H1 (cell line): ENCODE measurements around the gene SRRM4. TPM values are rescaled to one million over a fixed set of nuclear protein-coding genes. Genes with fewer than 3 reads are reported as not detected.

Experiments used
- CEBPB ChIP-seq: IDR thresholded peaks from 2 replicates; pipeline ENCODE4 v1.6.1; 2012; ENCODE audit warnings: low read depth, low read length
- SIN3A ChIP-seq, 2 experiments: IDR thresholded peaks in 1 of 2; conservative IDR thresholded peaks in 1 of 2; 2 replicates each; pipeline ENCODE4 v1.6.1; 2011 to 2012; ENCODE audit warnings: low read length in 2 of 2, improper control_type of control experiment in 1 of 2, low read depth in 1 of 2, mild to moderate bottlenecking in 1 of 2
- polyA plus RNA-seq, 7 experiments: library from polyadenylated mRNA; depleted of rRNA in 3 of 7; stranded (reverse) in 5 of 7; unstranded in 2 of 7; fragments of >200 nt in 5 of 7; fragments of 200-250 nt in 2 of 7; gene quantifications; 1 replicate in 5 of 7; 2 replicates in 1 of 7; 4 replicates in 1 of 7; pipeline versions ENCODE4 v1.2.1 to v1.2.3, GENCODE V29; 2011 to 2013; ENCODE audit warnings: missing spikeins in 2 of 7, mixed read lengths in 2 of 7
- total RNA-seq: library from RNA; stranded (reverse); fragmentation: NEBNext Ultra II Directional; extraction: Animal tissue kit (Norgen Biotek cat#: 25700); gene quantifications from 2 replicates; pipeline ENCODE4 v1.2.1, GENCODE V29; 2021
- TF ChIP-seq, protein P1 (sequence below): IDR thresholded peaks from 2 replicates; pipeline ENCODE4 v1.6.1; 2012; ENCODE audit warnings: inconsistent platforms

SRRM4 gene
- total and polyA plus RNA-seq, 2 of the 8 experiments (the other 6 are each of a cell fraction or from before 2014, with no cell fraction given) = 0.53 to 1.1 TPM

DNA sequence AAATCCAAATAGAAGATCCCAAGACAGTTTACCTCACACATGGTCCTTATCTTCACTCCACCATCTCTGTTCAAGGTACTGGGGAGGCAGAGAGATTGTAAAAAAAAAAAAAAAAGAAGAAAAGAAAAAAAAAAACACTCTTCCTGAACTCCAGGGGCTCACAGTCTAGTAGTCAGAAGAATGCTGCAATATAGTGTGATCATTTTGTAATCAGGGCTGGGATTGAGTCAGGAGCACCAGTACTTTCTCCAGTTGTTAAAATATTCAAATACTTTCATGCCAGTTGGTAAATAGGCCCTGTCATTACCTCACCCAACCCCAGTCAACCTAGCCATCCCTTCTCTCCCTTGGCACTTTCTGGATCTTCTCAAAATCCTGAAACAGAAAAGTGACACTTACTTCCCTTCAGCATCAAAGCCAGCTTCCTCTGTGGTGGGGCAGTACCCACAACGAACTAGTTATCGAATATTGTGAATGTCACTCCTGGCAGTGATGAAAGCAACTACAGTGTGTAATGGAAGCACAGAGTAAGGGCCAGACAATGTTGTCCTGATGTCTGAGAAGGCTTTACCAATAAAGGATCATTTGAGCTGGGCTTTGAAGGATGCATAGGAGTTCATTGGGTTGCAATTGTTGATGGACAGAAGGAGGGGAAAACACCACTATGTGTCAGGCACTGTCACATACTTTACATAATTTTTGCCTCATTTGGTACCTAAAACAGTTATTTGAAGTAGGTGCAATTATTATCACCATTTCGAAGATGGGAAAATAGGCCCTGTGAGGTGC, 153.1 kb downstream of the SRRM4 start (continued):
- TF ChIP-seq SIN3A (conservative IDR thresholded peaks at IDR 0.05 in 1 of 2, IDR thresholded peaks at IDR 0.05 in 1 of 2; ENCODE audit: low read depth in 1 of 2, low read length in 2 of 2) (no peak), CEBPB (no peak)
- TF ChIP-seq, protein P1, sequence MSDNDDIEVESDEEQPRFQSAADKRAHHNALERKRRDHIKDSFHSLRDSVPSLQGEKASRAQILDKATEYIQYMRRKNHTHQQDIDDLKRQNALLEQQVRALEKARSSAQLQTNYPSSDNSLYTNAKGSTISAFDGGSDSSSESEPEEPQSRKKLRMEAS = no peak
- TF ChIP-seq, all 59 proteins: peak for 0
